Measurements from ENCODE around the gene GNS. TPM values are rescaled to one million over a fixed set of nuclear protein-coding genes. Genes with fewer than 3 reads are reported as not detected.

The GNS gene
- total RNA-seq, 1 donor from 2014 or later = 80.2 TPM

GRCh38 chr12:64707362-64707761, 51.8 kb downstream of the GNS start:
- no peak for TF ChIP-seq CTCF (IDR thresholded peaks at IDR 0.05; ENCODE audit: unreplicated experiment)
- no peaks in the 10 kb centered on the region for H3K36me3 Mint-ChIP-seq (ENCODE audit: low read depth, unreplicated experiment)
- H3K4me1 Mint-ChIP-seq (ENCODE audit: unreplicated experiment) = peaks cover 9% of the 10 kb centered on the region
- no peaks in the 10 kb centered on the region for H3K27me3 Mint-ChIP-seq (ENCODE audit: unreplicated experiment)
- H3K9me3 Mint-ChIP-seq (ENCODE audit: unreplicated experiment) = no peaks in the 10 kb centered on the region
- H3K27ac Mint-ChIP-seq (ENCODE audit: unreplicated experiment) = no peak overlapping the region
- DNase-seq (ENCODE audit: low spot score) = no peak
- H3K4me3 Mint-ChIP-seq (ENCODE audit: unreplicated experiment) = no peak overlapping the region

GRCh38 chr12:64706857-64707256, 52.3 kb downstream of the GNS start:
- H3K27ac Mint-ChIP-seq (ENCODE audit: unreplicated experiment) = peak overlapping the region; percentile 52
- no peak for TF ChIP-seq CTCF (IDR thresholded peaks at IDR 0.05; ENCODE audit: unreplicated experiment)

GRCh38 chr12:64706306-64706705, 52.9 kb downstream of the GNS start:
- no peak for DNase-seq (ENCODE audit: low spot score)
- Mint-ChIP-seq H3K9me3 (ENCODE audit: unreplicated experiment) (no peaks in the 10 kb centered on the region), H3K36me3 (ENCODE audit: low read depth, unreplicated experiment) (no peaks in the 10 kb centered on the region), H3K27ac (ENCODE audit: unreplicated experiment) (no peak overlapping the region), H3K4me1 (ENCODE audit: unreplicated experiment) (peaks cover 9% of the 10 kb centered on the region), H3K27me3 (ENCODE audit: unreplicated experiment) (no peaks in the 10 kb centered on the region), H3K4me3 (ENCODE audit: unreplicated experiment) (no peak overlapping the region)
- TF ChIP-seq CTCF (IDR thresholded peaks at IDR 0.05; ENCODE audit: unreplicated experiment) = no peak

More at GRCh38 chr12:64706857-64707256, 52.3 kb downstream of the GNS start:
- Mint-ChIP-seq H3K4me1 (ENCODE audit: unreplicated experiment) (peaks cover 9% of the 10 kb centered on the region), H3K36me3 (ENCODE audit: low read depth, unreplicated experiment) (no peaks in the 10 kb centered on the region), H3K4me3 (ENCODE audit: unreplicated experiment) (peak overlapping the region; percentile 26), H3K27me3 (ENCODE audit: unreplicated experiment) (no peaks in the 10 kb centered on the region), H3K9me3 (ENCODE audit: unreplicated experiment) (no peaks in the 10 kb centered on the region)
- DNase-seq (ENCODE audit: low spot score) = no peak

DNA sequence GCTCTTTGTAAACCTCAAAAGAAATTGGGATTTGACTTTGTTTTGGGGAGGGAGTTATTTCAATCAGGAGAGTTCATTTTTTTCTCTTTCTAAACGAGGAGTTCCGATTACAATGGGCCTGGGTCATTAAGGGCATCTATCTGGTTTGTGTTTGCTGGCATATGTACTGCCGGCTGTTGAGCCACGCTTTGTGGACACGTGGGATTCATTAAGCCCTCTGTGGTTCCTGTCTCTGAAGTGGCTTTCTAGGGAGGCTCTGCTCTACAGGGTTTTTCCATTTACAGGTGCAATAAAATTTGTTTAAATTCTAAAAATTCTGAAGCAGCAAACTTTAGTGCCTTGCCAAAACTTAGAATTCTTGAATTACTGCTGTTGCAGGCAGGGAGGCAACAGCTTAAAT, 57.9 kb downstream of the GNS start:
- DNase-seq (ENCODE audit: low spot score) = no peak
- H3K4me1 Mint-ChIP-seq (ENCODE audit: unreplicated experiment) = peaks cover 6% of the 10 kb centered on the region
- H3K9me3 Mint-ChIP-seq (ENCODE audit: unreplicated experiment) = no peaks in the 10 kb centered on the region
- peaks cover 4% of the 10 kb centered on the region for H3K36me3 Mint-ChIP-seq (ENCODE audit: low read depth, unreplicated experiment)
- H3K27ac Mint-ChIP-seq (ENCODE audit: unreplicated experiment) = no peak overlapping the region
- no peak overlapping the region for H3K4me3 Mint-ChIP-seq (ENCODE audit: unreplicated experiment)
- H3K27me3 Mint-ChIP-seq (ENCODE audit: unreplicated experiment) = no peaks in the 10 kb centered on the region
- no peak for TF ChIP-seq CTCF (IDR thresholded peaks at IDR 0.05; ENCODE audit: unreplicated experiment)

- Mint-ChIP-seq H3K4me1 (ENCODE audit: unreplicated experiment) (peaks cover 4% of the 10 kb centered on the region), H3K27me3 (ENCODE audit: unreplicated experiment) (no peaks in the 10 kb centered on the region), H3K4me3 (ENCODE audit: unreplicated experiment) (no peak overlapping the region), H3K9me3 (ENCODE audit: unreplicated experiment) (no peaks in the 10 kb centered on the region), H3K27ac (ENCODE audit: unreplicated experiment) (no peak overlapping the region), H3K36me3 (ENCODE audit: low read depth, unreplicated experiment) (peaks cover 4% of the 10 kb centered on the region)
- no peak for TF ChIP-seq CTCF (IDR thresholded peaks at IDR 0.05; ENCODE audit: unreplicated experiment)
- DNase-seq (ENCODE audit: low spot score) = no peak
These were observed 58.7 kb downstream of the GNS start for GRCh38 chr12:64700532-64700931.
